Measurements from ENCODE around the gene GLT6D1.

Gene GLT6D1

GRCh38 chr9:135622415-135623020 is 16.8 kb downstream of the GLT6D1 start:
- Histone ChIP-seq H3K9me3 (ENCODE audit: control insufficient read depth, low read length) (no peaks in the 10 kb centered on the region), H3K4me1 (no peaks in the 10 kb centered on the region), H2AFZ (no peak overlapping the region)

GRCh38 chr9:135620558-135620957 is 18.8 kb downstream of the GLT6D1 start:
- no peaks in the 10 kb centered on the region for H3K36me3 ChIP-seq (ENCODE audit: control insufficient read depth, insufficient read depth, low read length)

More at GRCh38 chr9:135622415-135623020, 16.8 kb downstream of the GLT6D1 start:
- H3K4me3 ChIP-seq (ENCODE audit: low read depth, low read length), result no peak overlapping the region
- H3K27me3 ChIP-seq (ENCODE audit: control insufficient read depth, insufficient read depth, low read length), result no peaks in the 10 kb centered on the region
- H3K79me2 ChIP-seq, result no peaks in the 10 kb centered on the region
- no peak for TF ChIP-seq CTCF (IDR thresholded peaks at IDR 0.05)
- H3K9ac ChIP-seq, result no peak overlapping the region
- no peaks in the 10 kb centered on the region for H3K36me3 ChIP-seq (ENCODE audit: control insufficient read depth, insufficient read depth, low read length)
- no peak overlapping the region for H3K27ac ChIP-seq
- no peak overlapping the region for H3K4me2 ChIP-seq (ENCODE audit: low read length)

GRCh38 chr9:135619599-135619886 is 19.8 kb downstream of the GLT6D1 start:
- no peaks in the 10 kb centered on the region for H3K4me1 ChIP-seq
- TF ChIP-seq CTCF (IDR thresholded peaks at IDR 0.05), result no peak
- no peak overlapping the region for H3K4me2 ChIP-seq (ENCODE audit: low read length)
- no peak overlapping the region for H3K27ac ChIP-seq
- no peaks in the 10 kb centered on the region for H3K36me3 ChIP-seq (ENCODE audit: control insufficient read depth, insufficient read depth, low read length)
- H2AFZ ChIP-seq, result no peak overlapping the region
- H3K27me3 ChIP-seq (ENCODE audit: control insufficient read depth, insufficient read depth, low read length), result no peaks in the 10 kb centered on the region
- H3K9me3 ChIP-seq (ENCODE audit: control insufficient read depth, low read length), result no peaks in the 10 kb centered on the region
- H3K4me3 ChIP-seq (ENCODE audit: low read depth, low read length), result no peak overlapping the region
- H3K9ac ChIP-seq, result no peak overlapping the region
- no peaks in the 10 kb centered on the region for H3K79me2 ChIP-seq

More at GRCh38 chr9:135620558-135620957, 18.8 kb downstream of the GLT6D1 start:
- Histone ChIP-seq H3K9ac (no peak overlapping the region), H3K79me2 (no peaks in the 10 kb centered on the region), H3K4me1 (no peaks in the 10 kb centered on the region), H3K27me3 (ENCODE audit: control insufficient read depth, insufficient read depth, low read length) (no peaks in the 10 kb centered on the region), H3K9me3 (ENCODE audit: control insufficient read depth, low read length) (no peaks in the 10 kb centered on the region), H3K27ac (no peak overlapping the region), H2AFZ (no peak overlapping the region), H3K4me2 (ENCODE audit: low read length) (no peak overlapping the region), H3K4me3 (ENCODE audit: low read depth, low read length) (no peak overlapping the region)
- no peak for TF ChIP-seq CTCF (IDR thresholded peaks at IDR 0.05)

- TF ChIP-seq CTCF (IDR thresholded peaks at IDR 0.05), result no peak
- H3K4me1 ChIP-seq, result no peaks in the 10 kb centered on the region
- no peak overlapping the region for H3K27ac ChIP-seq
- H3K9me3 ChIP-seq (ENCODE audit: control insufficient read depth, low read length), result no peaks in the 10 kb centered on the region
- H3K9ac ChIP-seq, result no peak overlapping the region
- no peak overlapping the region for H3K4me3 ChIP-seq (ENCODE audit: low read depth, low read length)
- H3K79me2 ChIP-seq, result no peaks in the 10 kb centered on the region
- no peak overlapping the region for H3K4me2 ChIP-seq (ENCODE audit: low read length)
- no peak overlapping the region for H2AFZ ChIP-seq
- H3K36me3 ChIP-seq (ENCODE audit: control insufficient read depth, insufficient read depth, low read length), result no peaks in the 10 kb centered on the region
- no peaks in the 10 kb centered on the region for H3K27me3 ChIP-seq (ENCODE audit: control insufficient read depth, insufficient read depth, low read length)
Observed at GRCh38 chr9:135618866-135619598, 20.3 kb downstream of the GLT6D1 start.

- Histone ChIP-seq H3K4me1 (no peaks in the 10 kb centered on the region), H3K4me2 (ENCODE audit: low read length) (no peak overlapping the region), H3K9ac (no peak overlapping the region), H3K79me2 (no peaks in the 10 kb centered on the region), H3K9me3 (ENCODE audit: control insufficient read depth, low read length) (no peaks in the 10 kb centered on the region), H3K27ac (no peak overlapping the region), H3K4me3 (ENCODE audit: low read depth, low read length) (no peak overlapping the region), H3K36me3 (ENCODE audit: control insufficient read depth, insufficient read depth, low read length) (no peaks in the 10 kb centered on the region), H3K27me3 (ENCODE audit: control insufficient read depth, insufficient read depth, low read length) (no peaks in the 10 kb centered on the region), H2AFZ (no peak overlapping the region)
- no peak for TF ChIP-seq CTCF (IDR thresholded peaks at IDR 0.05)
Observed at GRCh38 chr9:135617991-135618411, 21.3 kb downstream of the GLT6D1 start.
